HCT116 (cell line): ENCODE measurements around the gene NYAP1. TPM values are rescaled to one million over a fixed set of nuclear protein-coding genes. Genes with fewer than 3 reads are reported as not detected.

Experiments
- ATAC-seq: fragments of 200-7000 bp; cut with Tn5 transposase; 2 replicates; pipeline ENCODE4 v1.9.1; 2020; ENCODE audit warnings: mild to moderate bottlenecking, moderate library complexity
- BruUV-seq: library from RNA; stranded (reverse); fragments of 400-500 nt; replicated peaks from 2 replicates; lab custom pipeline; 2021; lab: Mats Ljungman, UMichigan
- CTCF ChIA-PET: fragments of 300-600 bp; sonication (Branson Sonifier 250); formaldehyde crosslinking; loops from one replicate; lab custom pipeline; 2021; ENCODE audit warnings: antibody characterized with exemption; lab: Charles Lee
- POLR2A ChIA-PET: fragments of 300-600, 350-600 bp; sonication (Branson Sonifier 250); formaldehyde crosslinking; loops from one replicate; lab custom pipeline; 2021; ENCODE audit warnings: antibody characterized with exemption; lab: Charles Lee
- RAD21 ChIA-PET, 2 experiments: fragments of 300-600 bp; sonication (Branson Sonifier 250); formaldehyde crosslinking; loops; one replicate each; lab custom pipeline; 2023; ENCODE audit warnings: low total read pairs in 2 of 2; ENCODE audit not compliant: uncharacterized antibody in 2 of 2, unreplicated experiment in 2 of 2, low non-redundant PET in 1 of 2; lab: Charles Lee
- DNase-seq: peaks from one replicate; pipeline ENCODE4 v3.0.0-alpha.2; 2010; ENCODE audit warnings: low read depth, low spot score
- H2AFZ ChIP-seq: fragments of 200-600 bp; shearing (Covaris generic), sonication (generic); 2 replicates; pipeline ENCODE4 v1.6.1; 2017; ENCODE audit warnings: low read depth, mixed run types, mixed read lengths, antibody characterized with exemption, low read length; ENCODE audit not compliant: poor library complexity, severe bottlenecking
- H3K27ac ChIP-seq: 2 replicates; pipeline ENCODE4 v1.5.1; 2012; ENCODE audit warnings: low read depth, low read length
- H3K27me3 ChIP-seq: fragments of 200-600 bp; sonication (generic); 2 replicates; pipeline ENCODE4 v1.6.1; 2016; ENCODE audit warnings: mixed run types, low read length, mixed read lengths; ENCODE audit not compliant: insufficient read depth
- H3K36me3 ChIP-seq, 2 experiments: fragments of 200-500 bp in 1 of 2; fragments of 200-600 bp in 1 of 2; sonication (Bioruptor generic) in 1 of 2; sonication (generic) in 1 of 2; 2 replicates each; pipeline versions ENCODE4 v1.5.1 to v1.6.1; 2014 to 2016; ENCODE audit warnings: low read length in 2 of 2, inconsistent platforms in 1 of 2, mixed read lengths in 1 of 2, mixed run types in 1 of 2; ENCODE audit not compliant: insufficient read depth in 2 of 2, control insufficient read depth in 1 of 2
- H3K4me1 ChIP-seq, 2 experiments: fragments of 200-600 bp in 1 of 2; sonication (generic) in 1 of 2; 2 replicates each; pipeline versions ENCODE4 v1.5.1 to v1.6.1; 2012 to 2017; ENCODE audit warnings: low read length in 2 of 2, inconsistent platforms in 1 of 2, mild to moderate bottlenecking in 1 of 2, mixed read lengths in 1 of 2, mixed run types in 1 of 2, moderate library complexity in 1 of 2; ENCODE audit not compliant: insufficient read depth in 2 of 2, control insufficient read depth in 1 of 2
- H3K4me2 ChIP-seq: fragments of 200-600 bp; sonication (generic); 2 replicates; pipeline ENCODE4 v1.6.1; 2017; ENCODE audit warnings: mixed run types, low read length, mixed read lengths
- H3K4me3 ChIP-seq, 2 experiments: fragments of 200-600 bp in 1 of 2; sonication (generic) in 1 of 2; replicated peaks in 1 of 2; 2 replicates each; pipeline ENCODE4 v1.5.1; 2011 to 2016; ENCODE audit warnings: low read length in 2 of 2, control low read depth in 1 of 2, low read depth in 1 of 2, mild to moderate bottlenecking in 1 of 2, mixed read lengths in 1 of 2, mixed run types in 1 of 2
- H3K79me2 ChIP-seq: fragments of 200-600 bp; sonication (generic); 2 replicates; pipeline ENCODE4 v1.6.1; 2017; ENCODE audit warnings: mild to moderate bottlenecking, mixed run types, low read length, moderate library complexity, mixed read lengths; ENCODE audit not compliant: insufficient read depth
- H3K9ac ChIP-seq: fragments of 200-600 bp; sonication (generic); 2 replicates; pipeline ENCODE4 v1.6.1; 2016; ENCODE audit warnings: low read length, mixed read lengths
- H3K9me2 ChIP-seq: fragments of 200-600 bp; sonication (generic), shearing (Covaris generic); 2 replicates; pipeline ENCODE4 v1.6.1; 2017; ENCODE audit warnings: mixed run types, mild to moderate bottlenecking, moderate library complexity; ENCODE audit not compliant: insufficient read depth
- H3K9me3 ChIP-seq, 2 experiments: fragments of 200-500 bp in 1 of 2; fragments of 200-600 bp in 1 of 2; sonication (Bioruptor generic) in 1 of 2; sonication (generic) in 1 of 2; 2 replicates each; pipeline ENCODE4 v1.6.1; 2014 to 2017; ENCODE audit warnings: low read length in 2 of 2, mixed read lengths in 2 of 2, inconsistent platforms in 1 of 2, low read depth in 1 of 2, mild to moderate bottlenecking in 1 of 2, mixed run types in 1 of 2, moderate library complexity in 1 of 2; ENCODE audit not compliant: control insufficient read depth in 1 of 2, insufficient read depth in 1 of 2
- H4K20me1 ChIP-seq: fragments of 200-600 bp; sonication (generic), shearing (Covaris generic); 2 replicates; pipeline ENCODE4 v1.6.1; 2017; ENCODE audit warnings: mixed run types, mild to moderate bottlenecking, moderate library complexity; ENCODE audit not compliant: insufficient read depth
- CEBPB ChIP-seq: IDR thresholded peaks from 2 replicates; pipeline ENCODE4 v1.6.1; 2012; ENCODE audit warnings: low read depth
- ELF1 ChIP-seq: IDR thresholded peaks from 2 replicates; pipeline ENCODE4 v1.6.1; 2012; ENCODE audit warnings: low read depth, borderline replicate concordance
- JUND ChIP-seq: IDR thresholded peaks from 2 replicates; pipeline ENCODE4 v1.6.1; 2012
- SRF ChIP-seq: IDR thresholded peaks from 2 replicates; pipeline ENCODE4 v1.6.1; 2012; ENCODE audit warnings: low read depth
- TCF7L2 ChIP-seq: IDR thresholded peaks from 2 replicates; pipeline ENCODE4 v1.7.0; 2011; ENCODE audit warnings: borderline replicate concordance, inconsistent platforms; ENCODE audit not compliant: insufficient read depth, insufficient read length; ENCODE audit errors: extremely low read depth
- intact Hi-C: fragments of 100-400 bp; cut with micrococcal nuclease; formaldehyde crosslinking; loops from 2 replicates; pipeline ENCODE4 v1.10.0; 2022
- total RNA-seq: library from RNA; stranded (reverse); gene quantifications from one replicate; pipeline ENCODE4 v1.2.1, GENCODE V29; 2021; ENCODE audit not compliant: unreplicated experiment
- TF ChIP-seq, protein P1 (sequence below): IDR thresholded peaks from 2 replicates; pipeline ENCODE4 v1.6.1; 2011; ENCODE audit warnings: mild to moderate bottlenecking, low read length, moderate library complexity; ENCODE audit not compliant: insufficient replicate concordance; ENCODE audit errors: extremely low read depth
- TF ChIP-seq, protein P2 (sequence below): IDR thresholded peaks from 2 replicates; pipeline ENCODE4 v1.6.1; 2012

The NYAP1 gene
- total RNA-seq, 1 experiment from 2014 or later = 6.7 TPM

DNA sequence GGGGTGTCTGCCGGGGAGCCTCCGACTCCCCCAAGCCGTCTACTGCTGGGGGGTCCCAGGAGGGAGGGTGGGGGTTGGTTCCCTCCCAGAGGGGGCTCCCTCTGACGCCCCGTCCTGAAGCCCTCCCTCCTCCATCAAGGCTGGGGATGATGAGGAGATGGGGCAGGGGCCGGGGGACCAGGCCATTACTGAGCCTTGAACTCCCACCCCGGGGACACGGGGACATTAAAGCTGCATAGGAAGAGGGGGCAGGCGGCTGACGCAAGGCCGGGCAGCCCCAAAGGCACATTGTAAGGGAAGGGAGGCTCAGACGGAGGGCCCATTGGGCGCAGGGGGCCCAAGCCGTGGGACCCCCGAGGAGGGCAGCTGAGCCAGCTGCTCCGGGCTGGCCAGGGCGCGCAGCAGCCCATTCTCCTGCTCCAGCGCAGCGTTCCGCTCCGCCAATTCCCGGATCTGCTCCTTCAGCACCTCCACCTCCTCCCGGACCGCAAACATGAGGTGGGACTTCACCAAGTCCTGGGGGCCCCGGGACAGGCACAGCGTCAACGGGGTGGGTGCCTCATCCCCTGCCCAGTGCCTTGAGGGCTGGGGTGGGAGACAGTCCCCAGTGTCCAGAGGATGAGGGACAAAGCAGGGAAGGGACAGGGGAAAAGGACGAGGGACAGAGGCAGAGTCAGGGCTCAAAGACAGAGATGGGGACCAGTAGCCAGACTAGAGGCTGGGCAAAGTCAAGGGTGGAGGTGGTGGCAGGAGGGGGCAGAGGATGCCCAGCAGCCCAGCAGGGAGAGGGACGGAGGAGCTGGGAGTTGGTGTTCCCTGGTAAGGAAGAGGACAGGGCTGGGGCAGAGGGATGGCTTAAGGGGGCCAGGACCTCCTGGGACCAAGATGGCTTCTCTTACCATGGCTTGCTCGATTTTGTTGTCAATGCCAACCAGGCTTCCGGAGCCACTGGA, 16.8 kb upstream of the NYAP1 start:
- Histone ChIP-seq H3K4me2 (no peak overlapping the region), H3K27ac (no peak overlapping the region), H3K36me3 (0 out of 4 replicates have a peak, but pooled peaks cover 0 to 2% of the 10 kb centered on the region in 2 experiments), H3K27me3 (no peaks in the 10 kb centered on the region), H4K20me1 (no peaks in the 10 kb centered on the region), H3K9ac (no peak overlapping the region), H3K9me3 (no peaks in the 10 kb centered on the region), H3K9me2 (no peaks in the 10 kb centered on the region), H2AFZ (no peak overlapping the region), H3K79me2 (no peaks in the 10 kb centered on the region), H3K4me1 (peaks cover 15 to 30% of the 10 kb centered on the region in 2 experiments), H3K4me3 (no peak overlapping the region)
- RAD21 ChIA-PET = no interaction called here
- POLR2A ChIA-PET = no interaction called here
- intact Hi-C loops = no loop called here
- DNase-seq (no peak), ATAC-seq (no peak)
- CTCF ChIA-PET = no interaction called here
- no TSS peak for BruUV-seq
- no peak for TF ChIP-seq CEBPB
- TF ChIP-seq, protein P1, sequence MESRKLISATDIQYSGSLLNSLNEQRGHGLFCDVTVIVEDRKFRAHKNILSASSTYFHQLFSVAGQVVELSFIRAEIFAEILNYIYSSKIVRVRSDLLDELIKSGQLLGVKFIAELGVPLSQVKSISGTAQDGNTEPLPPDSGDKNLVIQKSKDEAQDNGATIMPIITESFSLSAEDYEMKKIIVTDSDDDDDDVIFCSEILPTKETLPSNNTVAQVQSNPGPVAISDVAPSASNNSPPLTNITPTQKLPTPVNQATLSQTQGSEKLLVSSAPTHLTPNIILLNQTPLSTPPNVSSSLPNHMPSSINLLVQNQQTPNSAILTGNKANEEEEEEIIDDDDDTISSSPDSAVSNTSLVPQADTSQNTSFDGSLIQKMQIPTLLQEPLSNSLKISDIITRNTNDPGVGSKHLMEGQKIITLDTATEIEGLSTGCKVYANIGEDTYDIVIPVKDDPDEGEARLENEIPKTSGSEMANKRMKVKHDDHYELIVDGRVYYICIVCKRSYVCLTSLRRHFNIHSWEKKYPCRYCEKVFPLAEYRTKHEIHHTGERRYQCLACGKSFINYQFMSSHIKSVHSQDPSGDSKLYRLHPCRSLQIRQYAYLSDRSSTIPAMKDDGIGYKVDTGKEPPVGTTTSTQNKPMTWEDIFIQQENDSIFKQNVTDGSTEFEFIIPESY = no peak
- no peak for TF ChIP-seq JUND
- TF ChIP-seq ELF1 = no peak
- TF ChIP-seq TCF7L2 = no peak
- no peak for TF ChIP-seq SRF
- TF ChIP-seq, protein P2, sequence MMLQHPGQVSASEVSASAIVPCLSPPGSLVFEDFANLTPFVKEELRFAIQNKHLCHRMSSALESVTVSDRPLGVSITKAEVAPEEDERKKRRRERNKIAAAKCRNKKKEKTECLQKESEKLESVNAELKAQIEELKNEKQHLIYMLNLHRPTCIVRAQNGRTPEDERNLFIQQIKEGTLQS = no peak
